Endothelial cell of umbilical vein (primary cell): ENCODE results near the gene MC2R. TPM values are rescaled to one million over a fixed set of nuclear protein-coding genes. Genes with fewer than 3 reads are reported as not detected.

Experiments used
- BruUV-seq: library from RNA; stranded (reverse); fragments of 400-500 nt; replicated peaks from 2 replicates; lab custom pipeline; 2021; lab: Mats Ljungman, UMichigan
- CTCF ChIA-PET: fragments of 300-600, 350-600 bp; sonication (Branson Sonifier 250); formaldehyde crosslinking; loops from one replicate; lab custom pipeline; 2021; ENCODE audit warnings: antibody characterized with exemption, inconsistent platforms; lab: Charles Lee
- POLR2A ChIA-PET: fragments of 300-600, 350-600 bp; sonication (Branson Sonifier 250); formaldehyde crosslinking; loops from one replicate; lab custom pipeline; 2021; ENCODE audit warnings: antibody characterized with exemption, inconsistent platforms; lab: Charles Lee
- DNase-seq: peaks from one replicate; pipeline ENCODE4 v3.0.0-alpha.2; 2011; ENCODE audit warnings: low read depth, low spot score
- FAIRE-seq: peaks from 2 replicates; lab custom pipeline; 2011; peaks lifted over from hg19 to GRCh38; lab: Jason Lieb, UNC
- H2AFZ ChIP-seq: 2 replicates; pipeline ENCODE4 v1.6.0; 2012; ENCODE audit warnings: low read depth, low read length, control low read depth, inconsistent platforms
- H3K27ac ChIP-seq: 2 replicates; pipeline ENCODE4 v1.5.1; 2011; ENCODE audit warnings: low read depth, mild to moderate bottlenecking, control low read depth, low read length, moderate library complexity; ENCODE audit not compliant: insufficient read depth
- H3K27me3 ChIP-seq, 2 experiments: 2 replicates each; pipeline versions ENCODE4 v1.6.0 to v1.6.1; 2011; ENCODE audit warnings: low read length in 2 of 2, mixed read lengths in 1 of 2; ENCODE audit not compliant: control insufficient read depth in 2 of 2, insufficient read depth in 2 of 2
- H3K36me3 ChIP-seq, 2 experiments: 2 replicates in 1 of 2; 3 replicates in 1 of 2; pipeline ENCODE4 v1.5.1; 2011; ENCODE audit warnings: low read length in 2 of 2, mild to moderate bottlenecking in 1 of 2, moderate library complexity in 1 of 2; ENCODE audit not compliant: control insufficient read depth in 2 of 2, insufficient read depth in 2 of 2; ENCODE audit errors: extremely low read depth in 1 of 2
- H3K4me1 ChIP-seq: 3 replicates; pipeline ENCODE4 v1.5.1; 2011; ENCODE audit warnings: mild to moderate bottlenecking, low read length; ENCODE audit not compliant: control insufficient read depth, insufficient read depth; ENCODE audit errors: extremely low read depth
- H3K4me2 ChIP-seq: 2 replicates; pipeline ENCODE4 v1.6.1; 2011; ENCODE audit warnings: low read length, control low read depth, mixed read lengths; ENCODE audit not compliant: insufficient read depth
- H3K4me3 ChIP-seq, 3 experiments: fragments of 200-600 bp in 1 of 3; sonication (generic), shearing (Covaris generic) in 1 of 3; replicated peaks in 1 of 3; 2 replicates each; pipeline ENCODE4 v1.5.1; 2011 to 2016; ENCODE audit warnings: control low read depth in 3 of 3, low read length in 3 of 3, mild to moderate bottlenecking in 2 of 3, inconsistent platforms in 1 of 3, low read depth in 1 of 3, moderate library complexity in 1 of 3; ENCODE audit not compliant: insufficient read depth in 1 of 3
- H3K79me2 ChIP-seq: 2 replicates; pipeline ENCODE4 v1.6.0; 2012; ENCODE audit warnings: low read length, inconsistent platforms; ENCODE audit not compliant: control insufficient read depth, insufficient read depth
- H3K9ac ChIP-seq: replicated peaks from 2 replicates; pipeline ENCODE3; 2011; ENCODE audit warnings: low read length, control low read depth; ENCODE audit not compliant: insufficient read depth; ENCODE audit errors: extremely low read depth
- H3K9me1 ChIP-seq: replicated peaks from 3 replicates; pipeline ENCODE4 v1.6.0; 2011; ENCODE audit warnings: mild to moderate bottlenecking, low read length; ENCODE audit not compliant: control insufficient read depth, insufficient read depth; ENCODE audit errors: extremely low read depth
- H3K9me3 ChIP-seq: replicated peaks from 2 replicates; pipeline ENCODE4 v1.5.1; 2012; ENCODE audit warnings: low read length, inconsistent platforms; ENCODE audit not compliant: control insufficient read depth, insufficient read depth
- H4K20me1 ChIP-seq: replicated peaks from 2 replicates; pipeline ENCODE3; 2011; ENCODE audit warnings: mild to moderate bottlenecking, low read length; ENCODE audit not compliant: control insufficient read depth, insufficient read depth; ENCODE audit errors: extremely low read depth
- EZH2 ChIP-seq: IDR thresholded peaks from 2 replicates; pipeline ENCODE4 v1.6.1; 2012; ENCODE audit warnings: borderline replicate concordance, low read depth, mild to moderate bottlenecking, moderate library complexity, low read length, inconsistent platforms; ENCODE audit not compliant: severe bottlenecking
- FOS ChIP-seq: IDR thresholded peaks from 2 replicates; pipeline ENCODE4 v1.6.1; 2011; ENCODE audit warnings: mild to moderate bottlenecking, low read length, moderate library complexity, borderline replicate concordance; ENCODE audit not compliant: insufficient read depth
- GATA2 ChIP-seq: IDR thresholded peaks from 2 replicates; pipeline ENCODE4 v1.7.0; 2011; ENCODE audit warnings: low read depth, mild to moderate bottlenecking, moderate library complexity, mixed read lengths, low read length; ENCODE audit not compliant: insufficient read length, insufficient read depth
- JUN ChIP-seq: IDR thresholded peaks from 2 replicates; pipeline ENCODE4 v1.6.1; 2011; ENCODE audit warnings: borderline replicate concordance, low read depth; ENCODE audit not compliant: insufficient read length, insufficient read depth
- MYC ChIP-seq: IDR thresholded peaks from one replicate; pipeline ENCODE4 v1.6.1; 2011; ENCODE audit warnings: mild to moderate bottlenecking, low read depth, low read length
- POLR2A ChIP-seq: IDR thresholded peaks from 2 replicates; pipeline ENCODE4 v1.6.1; 2012; ENCODE audit warnings: low read depth, mild to moderate bottlenecking, control low read depth, low read length
- POLR2AphosphoS5 ChIP-seq: IDR thresholded peaks from 2 replicates; pipeline ENCODE4 v1.6.1; 2012; ENCODE audit warnings: low read depth, mild to moderate bottlenecking, control low read depth, low read length, moderate library complexity; ENCODE audit not compliant: insufficient read depth
- dilution Hi-C: fragments of 300-500 bp; cut with MboI; formaldehyde crosslinking; loops from one replicate; pipeline ENCODE4 v1.15.0; 2019; ENCODE audit warnings: low sequenced_read_pairs; ENCODE audit not compliant: extremely low pct_ligation_motif_present
- intact Hi-C: fragments of 100-400 bp; cut with micrococcal nuclease; formaldehyde crosslinking; loops from one replicate; pipeline ENCODE4 v1.10.0; 2022
- polyA plus RNA-seq, 4 experiments: library from polyadenylated mRNA; depleted of rRNA in 3 of 4; stranded (reverse) in 3 of 4; unstranded in 1 of 4; fragments of >200 nt; gene quantifications; 2 replicates each; pipeline versions ENCODE4 v1.2.1 to v1.2.3, GENCODE V29; 2011 to 2012; ENCODE audit warnings: missing spikeins in 1 of 4
- total RNA-seq: library from RNA; stranded (reverse); gene quantifications from 2 replicates; pipeline ENCODE4 v1.2.3, GENCODE V29; 2021
- TF ChIP-seq, protein P1 (sequence below), 2 donors: IDR thresholded peaks; 1 replicate in 1 of 2; 2 replicates in 1 of 2; pipeline ENCODE4 v1.5.1; 2011; ENCODE audit warnings: low read length in 2 of 2, mild to moderate bottlenecking in 2 of 2, moderate library complexity in 2 of 2, control low read depth in 1 of 2, inconsistent platforms in 1 of 2, low read depth in 1 of 2; ENCODE audit not compliant: insufficient read depth in 1 of 2; ENCODE audit errors: extremely low read depth in 1 of 2
- TF ChIP-seq, protein P2 (sequence below): IDR thresholded peaks from 2 replicates; pipeline ENCODE4 v1.6.1; 2011; ENCODE audit not compliant: insufficient read depth, insufficient read length

MC2R gene
- total and polyA plus RNA-seq, 2 donors (not counting 3 experiments of a cell fraction or from before 2014, with no cell fraction given): not detected

DNA sequence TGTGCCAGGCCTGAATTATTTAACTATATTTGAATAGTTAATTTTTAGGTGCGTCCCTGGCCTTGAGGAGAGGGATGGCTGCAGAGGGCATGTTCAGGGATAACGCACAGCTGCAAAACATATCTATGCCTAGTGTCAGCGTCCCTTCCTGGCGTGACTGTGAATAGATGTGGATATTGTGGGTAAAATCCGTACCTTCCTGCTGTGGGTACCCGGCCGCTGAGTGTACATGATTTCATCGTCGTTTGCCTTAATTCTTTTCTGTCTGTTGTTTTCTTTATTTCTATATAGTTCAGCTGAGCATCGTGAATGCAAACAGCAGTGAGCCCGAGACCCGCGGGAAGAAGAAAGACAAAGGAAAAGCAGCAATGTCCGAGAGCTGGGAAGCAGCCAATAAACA, 25.0 kb upstream of the MC2R start:
- no peak for DNase-seq
- BruUV-seq: no TSS peak
- no peaks in the 10 kb centered on the region for H3K79me2 ChIP-seq
- H3K4me2 ChIP-seq: no peak overlapping the region
- H3K9me1 ChIP-seq: no peaks in the 10 kb centered on the region
- TF ChIP-seq MYC (no peak), POLR2AphosphoS5 (no peak), GATA2 (no peak), POLR2A (no peak), EZH2 (no peak), FOS (no peak), JUN (no peak)
- TF ChIP-seq, protein P1, sequence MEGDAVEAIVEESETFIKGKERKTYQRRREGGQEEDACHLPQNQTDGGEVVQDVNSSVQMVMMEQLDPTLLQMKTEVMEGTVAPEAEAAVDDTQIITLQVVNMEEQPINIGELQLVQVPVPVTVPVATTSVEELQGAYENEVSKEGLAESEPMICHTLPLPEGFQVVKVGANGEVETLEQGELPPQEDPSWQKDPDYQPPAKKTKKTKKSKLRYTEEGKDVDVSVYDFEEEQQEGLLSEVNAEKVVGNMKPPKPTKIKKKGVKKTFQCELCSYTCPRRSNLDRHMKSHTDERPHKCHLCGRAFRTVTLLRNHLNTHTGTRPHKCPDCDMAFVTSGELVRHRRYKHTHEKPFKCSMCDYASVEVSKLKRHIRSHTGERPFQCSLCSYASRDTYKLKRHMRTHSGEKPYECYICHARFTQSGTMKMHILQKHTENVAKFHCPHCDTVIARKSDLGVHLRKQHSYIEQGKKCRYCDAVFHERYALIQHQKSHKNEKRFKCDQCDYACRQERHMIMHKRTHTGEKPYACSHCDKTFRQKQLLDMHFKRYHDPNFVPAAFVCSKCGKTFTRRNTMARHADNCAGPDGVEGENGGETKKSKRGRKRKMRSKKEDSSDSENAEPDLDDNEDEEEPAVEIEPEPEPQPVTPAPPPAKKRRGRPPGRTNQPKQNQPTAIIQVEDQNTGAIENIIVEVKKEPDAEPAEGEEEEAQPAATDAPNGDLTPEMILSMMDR (IDR thresholded peaks at IDR 0.05; ENCODE audit: extremely low read depth in 1 of 2, insufficient read depth in 1 of 2, low read depth in 1 of 2, low read length in 2 of 2): no peak
- TF ChIP-seq, protein P2, sequence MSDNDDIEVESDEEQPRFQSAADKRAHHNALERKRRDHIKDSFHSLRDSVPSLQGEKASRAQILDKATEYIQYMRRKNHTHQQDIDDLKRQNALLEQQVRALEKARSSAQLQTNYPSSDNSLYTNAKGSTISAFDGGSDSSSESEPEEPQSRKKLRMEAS: no peak
- peaks cover 2% of the 10 kb centered on the region for H3K9me3 ChIP-seq
- no peaks in the 10 kb centered on the region for H4K20me1 ChIP-seq
- H3K4me3 ChIP-seq: no peak overlapping the region
- dilution Hi-C loops (no loop called here), intact Hi-C loops (no loop called here)
- H3K4me1 ChIP-seq: no peaks in the 10 kb centered on the region
- H3K36me3 ChIP-seq: no peaks in the 10 kb centered on the region
- H3K27ac ChIP-seq: no peak overlapping the region
- H2AFZ ChIP-seq: no peak overlapping the region
- POLR2A ChIA-PET: no interaction called here
- H3K9ac ChIP-seq: no peak overlapping the region
- CTCF ChIA-PET: no interaction called here
- FAIRE-seq: no peak
- no peaks in the 10 kb centered on the region for H3K27me3 ChIP-seq
